Subcutaneous adipose tissue (tissue), 4 donors: Measurements from ENCODE around the gene FAM107A. TPM values are rescaled to one million over a fixed set of nuclear protein-coding genes. Genes with fewer than 3 reads are reported as not detected.

ENCODE experiments used
- CTCF ChIP-seq: fragments of 450-650 bp; IDR thresholded peaks from one replicate; pipeline ENCODE4 v1.5.1; 2016; ENCODE audit warnings: low read depth, mild to moderate bottlenecking, control low read depth, antibody characterized with exemption, moderate library complexity
- total RNA-seq, 4 donors: library from RNA; depleted of rRNA; stranded (reverse); fragments of >200 nt; gene quantifications; one replicate each; pipeline ENCODE4 v1.1.0, GENCODE V29; 2016

The FAM107A gene
- total RNA-seq, 4 donors from 2014 or later, result 11.2 to 85.3 (median 49.5) TPM

- no peak for TF ChIP-seq CTCF
These were observed 10.6 kb downstream of the FAM107A start for GRCh38 chr3:58566398-58567250.

- no peak for TF ChIP-seq CTCF
These were observed 11.4 kb downstream of the FAM107A start for GRCh38 chr3:58565621-58566397.

GRCh38 chr3:58564456-58565160, 12.6 kb downstream of the FAM107A start:
- no peak for TF ChIP-seq CTCF

GRCh38 chr3:58564054-58564453, 13.1 kb downstream of the FAM107A start:
- no peak for TF ChIP-seq CTCF

- TF ChIP-seq CTCF, result no peak
These were observed 13.7 kb downstream of the FAM107A start for GRCh38 chr3:58563386-58564035.

GRCh38 chr3:58562498-58562897, 14.7 kb downstream of the FAM107A start:
- no peak for TF ChIP-seq CTCF
